ENCODE results near the gene SCN11A.
"Not testable (repeated sequence)": the region's sequence is repeated elsewhere in the genome, so short reads cannot be mapped to it uniquely, and the experiment has no call there.

Gene SCN11A

GRCh38 chr3:39065197-39065596 lies 13.5 kb upstream of the SCN11A start:
- DNase-seq (ENCODE audit: low spot score) = no peak

GRCh38 chr3:39064646-39065045 lies 12.9 kb upstream of the SCN11A start:
- no peak for DNase-seq (ENCODE audit: low spot score)

- DNase-seq (ENCODE audit: low spot score) = no peak
Measured at GRCh38 chr3:39063143-39063542, 11.4 kb upstream of the SCN11A start.

GRCh38 chr3:39062180-39062579 lies 10.4 kb upstream of the SCN11A start:
- DNase-seq (ENCODE audit: low spot score) = no peak

- DNase-seq (ENCODE audit: low spot score) = not testable (repeated sequence)
Measured at GRCh38 chr3:39061228-39061627, 9.5 kb upstream of the SCN11A start.

- DNase-seq (ENCODE audit: low spot score) = no peak
Measured at GRCh38 chr3:39056151-39056550, 4.4 kb upstream of the SCN11A start.

- no peak for DNase-seq (ENCODE audit: low spot score)
Measured at GRCh38 chr3:39053696-39054095, 2.0 kb upstream of the SCN11A start.

- DNase-seq (ENCODE audit: low spot score) = no peak
Measured at GRCh38 chr3:39052583-39052982, 839 bp upstream of the SCN11A start.

- no peak for DNase-seq (ENCODE audit: low spot score)
Measured at GRCh38 chr3:39050029-39050428, 1.7 kb downstream of the SCN11A start.

GRCh38 chr3:39038165-39038564 lies 13.6 kb downstream of the SCN11A start:
- no peak for DNase-seq (ENCODE audit: low spot score)

GRCh38 chr3:39029556-39029955 lies 22.2 kb downstream of the SCN11A start:
- DNase-seq (ENCODE audit: low spot score) = no peak

- DNase-seq (ENCODE audit: low spot score) = no peak
Measured at GRCh38 chr3:39028546-39028945, 23.2 kb downstream of the SCN11A start.

GRCh38 chr3:39025222-39025970 lies 26.3 kb downstream of the SCN11A start:
- DNase-seq (ENCODE audit: low spot score) = no peak

GRCh38 chr3:39024497-39024896 lies 27.2 kb downstream of the SCN11A start:
- DNase-seq (ENCODE audit: low spot score) = no peak

GRCh38 chr3:39022286-39022630 lies 29.5 kb downstream of the SCN11A start:
- DNase-seq (ENCODE audit: low spot score) = no peak

GRCh38 chr3:39021465-39022285 lies 30.1 kb downstream of the SCN11A start:
- DNase-seq (ENCODE audit: low spot score) = no peak

- no peak for DNase-seq (ENCODE audit: low spot score)
Measured at GRCh38 chr3:39021029-39021428, 30.7 kb downstream of the SCN11A start.

- no peak for DNase-seq (ENCODE audit: low spot score)
Measured at GRCh38 chr3:39019299-39019698, 32.4 kb downstream of the SCN11A start.

GRCh38 chr3:39015418-39015817 lies 36.3 kb downstream of the SCN11A start:
- no peak for DNase-seq (ENCODE audit: low spot score)

GRCh38 chr3:39013921-39014509 lies 37.7 kb downstream of the SCN11A start:
- DNase-seq (ENCODE audit: low spot score) = no peak

- DNase-seq (ENCODE audit: low spot score) = no peak
Measured at GRCh38 chr3:39013289-39013688, 38.5 kb downstream of the SCN11A start.

GRCh38 chr3:39011191-39011736 lies 40.5 kb downstream of the SCN11A start:
- no peak for DNase-seq (ENCODE audit: low spot score)

- DNase-seq (ENCODE audit: low spot score) = no peak
Measured at GRCh38 chr3:39005295-39005694, 46.4 kb downstream of the SCN11A start.

Data from putamen (tissue), 1 donor.